K562 (cell line): ENCODE data around the gene OCSTAMP. TPM values are rescaled to one million over a fixed set of nuclear protein-coding genes. Genes with fewer than 3 reads are reported as not detected.

Experiments
- ATAC-seq: fragments of 200-7000 bp; cut with Tn5 transposase; 3 replicates; pipeline ENCODE4 v1.9.1; 2020; ENCODE audit warnings: moderate library complexity
- BruUV-seq: library from RNA; stranded (reverse); fragments of 400-500 nt; replicated peaks from 2 replicates; lab custom pipeline; 2021; lab: Mats Ljungman, UMichigan
- CTCF ChIA-PET: fragments of 300-600 bp; formaldehyde crosslinking; extraction: SDS; loops from one replicate; lab custom pipeline; 2021; ENCODE audit warnings: low intra/inter-chr PET ratio; lab: Yijun Ruan, JAX
- POLR2A ChIA-PET: fragments of 300-600, 350-650 bp; sonication (Branson Sonifier 250); formaldehyde crosslinking; extraction: SDS; loops from one replicate; lab custom pipeline; 2021; ENCODE audit warnings: antibody characterized with exemption, inconsistent platforms; lab: Yijun Ruan, JAX
- DNase-seq, 4 experiments: peaks; one replicate each; pipeline versions ENCODE4 v3.0.0 to v3.0.0-alpha.2; 2011 to 2018; ENCODE audit warnings: low spot score in 3 of 4, mixed read lengths in 3 of 4; ENCODE audit errors: extremely low read depth in 1 of 4
- FAIRE-seq: peaks from 2 replicates; lab custom pipeline; 2011; peaks lifted over from hg19 to GRCh38; lab: Jason Lieb, UNC
- H2AFZ ChIP-seq: 2 replicates; pipeline ENCODE4 v1.6.0; 2011; ENCODE audit warnings: low read depth, low read length, control low read depth, inconsistent platforms
- H3K27ac ChIP-seq: fragments of 200-600 bp; 3 replicates; pipeline ENCODE4 v1.8.0; 2011; ENCODE audit warnings: low read depth, mild to moderate bottlenecking, control low read depth, inconsistent platforms, low read length, moderate library complexity, mixed read lengths; ENCODE audit errors: extremely low read depth
- H3K27me3 ChIP-seq, 2 experiments: fragments of 300-600 bp in 1 of 2; 2 replicates in 1 of 2; 3 replicates in 1 of 2; pipeline versions ENCODE4 v1.6.0 to v1.8.0; 2011; ENCODE audit warnings: inconsistent platforms in 2 of 2, low read length in 2 of 2, mild to moderate bottlenecking in 1 of 2, mixed read lengths in 1 of 2, moderate library complexity in 1 of 2; ENCODE audit not compliant: control insufficient read depth in 2 of 2, insufficient read depth in 2 of 2
- H3K36me3 ChIP-seq: fragments of 300-600 bp; 3 replicates; pipeline ENCODE4 v1.8.0; 2011; ENCODE audit warnings: mild to moderate bottlenecking, low read length, inconsistent platforms; ENCODE audit not compliant: control insufficient read depth, insufficient read depth
- H3K4me1 ChIP-seq, 2 experiments: fragments of 200-600 bp in 1 of 2; replicated peaks in 1 of 2; 2 replicates in 1 of 2; 3 replicates in 1 of 2; pipeline versions ENCODE4 v1.5.1 to v1.8.0; 2011; ENCODE audit warnings: inconsistent platforms in 2 of 2, low read length in 2 of 2, mild to moderate bottlenecking in 1 of 2, mixed read lengths in 1 of 2, moderate library complexity in 1 of 2; ENCODE audit not compliant: control insufficient read depth in 2 of 2, insufficient read depth in 2 of 2
- H3K4me2 ChIP-seq: 2 replicates; pipeline ENCODE4 v1.6.1; 2011; ENCODE audit warnings: low read length, control low read depth, inconsistent platforms, mixed read lengths; ENCODE audit not compliant: insufficient read depth
- H3K4me3 ChIP-seq: fragments of 200-600 bp; sonication (generic), shearing (Covaris generic); 2 replicates; pipeline ENCODE4 v1.5.1; 2016; ENCODE audit warnings: control low read depth, inconsistent platforms
- H3K79me2 ChIP-seq: fragments of 200-600 bp; 3 replicates; pipeline ENCODE4 v1.8.0; 2011; ENCODE audit warnings: low read length, inconsistent platforms; ENCODE audit not compliant: control insufficient read depth, insufficient read depth
- H3K9ac ChIP-seq, 2 experiments: 2 replicates each; pipeline versions ENCODE4 v1.6.0 to v1.6.1; 2011; ENCODE audit warnings: low read depth in 2 of 2, low read length in 2 of 2, control low read depth in 1 of 2, inconsistent platforms in 1 of 2, mild to moderate bottlenecking in 1 of 2, mixed read lengths in 1 of 2; ENCODE audit not compliant: insufficient read depth in 1 of 2
- H3K9me1 ChIP-seq: one replicate; pipeline ENCODE4 v1.6.0; 2011; ENCODE audit warnings: inconsistent platforms, mild to moderate bottlenecking, low read length, moderate library complexity; ENCODE audit not compliant: control insufficient read depth, insufficient read depth
- H3K9me3 ChIP-seq: replicated peaks from 2 replicates; pipeline ENCODE4 v1.5.1; 2011; ENCODE audit warnings: low read depth, low read length, inconsistent platforms; ENCODE audit not compliant: control insufficient read depth, insufficient read depth
- H4K20me1 ChIP-seq: replicated peaks from 2 replicates; pipeline ENCODE4 v1.6.1; 2011; ENCODE audit warnings: low read length, inconsistent platforms, mixed read lengths; ENCODE audit not compliant: control insufficient read depth, insufficient read depth
- ARID1B ChIP-seq: fragments of 450-650 bp; IDR thresholded peaks from 2 replicates; pipeline ENCODE4 v1.6.1; 2016; ENCODE audit warnings: antibody characterized with exemption, mild to moderate bottlenecking, inconsistent platforms
- BACH1 ChIP-seq: fragments of 200-800 bp; sonication (Bioruptor generic); IDR thresholded peaks from 2 replicates; pipeline ENCODE4 v1.6.1; 2016; ENCODE audit warnings: missing genetic modification characterization, missing compliant biosample characterization
- CREB3L1 ChIP-seq: fragments of 450-650 bp; IDR thresholded peaks from 2 replicates; pipeline ENCODE4 v1.6.1; 2014; ENCODE audit warnings: low read depth, mild to moderate bottlenecking, moderate library complexity, borderline replicate concordance
- GATAD2A ChIP-seq: fragments of 450-650 bp; IDR thresholded peaks from 2 replicates; pipeline ENCODE4 v1.6.1; 2017
- HDAC1 ChIP-seq, 2 experiments: fragments of 450-650 bp; IDR thresholded peaks; 2 replicates each; pipeline ENCODE4 v1.6.1; 2016 to 2017; ENCODE audit warnings: inconsistent platforms in 1 of 2, mild to moderate bottlenecking in 1 of 2, moderate library complexity in 1 of 2
- MLX ChIP-seq, 2 experiments: fragments of 450-650 bp in 1 of 2; sonication (generic) in 1 of 2; formaldehyde crosslinking; conservative IDR thresholded peaks; 2 replicates each; pipeline versions ENCODE4 v1.4.0 to v1.8.1; 2020 to 2022; ENCODE audit warnings: mild to moderate bottlenecking in 1 of 2, missing genetic modification reagents in 1 of 2
- NCOA4 ChIP-seq: fragments of 450-650 bp; IDR thresholded peaks from 2 replicates; pipeline ENCODE4 v1.6.1; 2018; ENCODE audit warnings: mild to moderate bottlenecking; ENCODE audit not compliant: partially characterized antibody
- PTTG1 ChIP-seq: fragments of 450-650 bp; IDR thresholded peaks from 2 replicates; pipeline ENCODE4 v1.6.1; 2016; ENCODE audit warnings: low read depth, mild to moderate bottlenecking, missing genetic modification characterization, missing compliant biosample characterization
- SIRT6 ChIP-seq: IDR thresholded peaks from one replicate; pipeline ENCODE4 v1.6.1; 2012; ENCODE audit warnings: low read depth, mild to moderate bottlenecking, control low read depth, inconsistent platforms, low read length, moderate library complexity
- SRSF1 ChIP-seq: fragments of 200-400 bp; formaldehyde crosslinking; IDR thresholded peaks from 2 replicates; pipeline ENCODE4 v1.6.1; 2017; ENCODE audit warnings: mild to moderate bottlenecking, low read depth, low read length, moderate library complexity
- ZBTB12 ChIP-seq: fragments of 250-450 bp; sonication (Bioruptor Pico); IDR thresholded peaks from 2 replicates; pipeline ENCODE4 v1.4.0; 2020
- ZFX ChIP-seq: sonication (generic); formaldehyde crosslinking; IDR thresholded peaks from 2 replicates; pipeline ENCODE4 v1.8.0; 2022; ENCODE audit warnings: mild to moderate bottlenecking, missing genetic modification reagents, moderate library complexity
- ZNF146 ChIP-seq: IDR thresholded peaks from one replicate; pipeline ENCODE4 v1.6.1; 2018; ENCODE audit warnings: missing compliant biosample characterization; ENCODE audit not compliant: unreplicated experiment
- ZNF354B ChIP-seq: fragments of 250-450 bp; sonication (Bioruptor Pico); IDR thresholded peaks from 2 replicates; pipeline ENCODE4 v1.4.0; 2020
- ZNF717 ChIP-seq: fragments of 250-450 bp; sonication (Bioruptor Pico); IDR thresholded peaks from 2 replicates; pipeline ENCODE4 v1.5.0; 2021
- WGBS: fragments of 100-300 bp; shearing (Covaris generic); methylation state at CpG from one replicate; pipeline ENCODE4 v1.1.6; 2016; ENCODE audit warnings: low coverage, mixed read lengths; ENCODE audit not compliant: insufficient coverage; ENCODE audit errors: missing lambda C conversion rate; 5-methylcytosine and 5-hydroxymethylcytosine counted together
- in situ Hi-C: fragments of 300-500 bp; cut with MboI; formaldehyde crosslinking; loops from 4 replicates; pipeline ENCODE4 v1.15.0; 2018; ENCODE audit warnings: inconsistent platforms, mixed read lengths
- intact Hi-C: fragments of 100-400 bp; cut with micrococcal nuclease; formaldehyde crosslinking; loops from 2 replicates; pipeline ENCODE4 v1.14.2; 2022
- polyA plus RNA-seq, 8 experiments: library from polyadenylated mRNA; depleted of rRNA in 4 of 8; stranded (reverse) in 5 of 8; unstranded in 3 of 8; fragments of >200 nt; fragmentation: Nextera tagmentation in 2 of 8; fragmentation: Illumina TruSeq in 1 of 8; extraction: Ambion mirVana in 2 of 8; extraction: Trizol in 1 of 8; gene quantifications; 2 replicates each; pipeline versions ENCODE4 v1.2.1 to v1.2.3, GENCODE V29; 2011 to 2014; ENCODE audit warnings: inconsistent platforms in 1 of 8, missing spikeins in 1 of 8
- total RNA-seq, 7 experiments: library from RNA; depleted of rRNA in 6 of 7; stranded (reverse); fragments of >200 nt in 6 of 7; fragmentation: Illumina TruSeq in 2 of 7; extraction: Trizol in 2 of 7; gene quantifications; 2 replicates each; pipeline versions ENCODE4 v1.2.1 to v1.2.3, GENCODE V29; 2011 to 2021; ENCODE audit warnings: low replicate concordance in 1 of 7

Gene OCSTAMP
- total and polyA plus RNA-seq, 9 of the 15 experiments (the other 6 are each of a cell fraction or from before 2014, with no cell fraction given), result not detected

- Histone ChIP-seq H3K36me3 (no peaks in the 10 kb centered on the region), H3K4me2 (no peak overlapping the region), H3K27me3 (no peaks in the 10 kb centered on the region), H3K4me3 (no peak overlapping the region), H3K27ac (no peak overlapping the region), H3K9ac (no peak overlapping the region), H3K79me2 (no peaks in the 10 kb centered on the region), H4K20me1 (no peaks in the 10 kb centered on the region; the same call in none of the 2 replicates), H3K9me1 (no peaks in the 10 kb centered on the region), H2AFZ (no peak overlapping the region), H3K9me3 (peaks cover 2% of the 10 kb centered on the region; the same call in 1 of the 2 replicates), H3K4me1 (peaks cover 10 to 12% of the 10 kb centered on the region in 2 experiments; a peak in 3 of 5 replicates)
- no TSS peak for BruUV-seq
- CTCF ChIA-PET, result no interaction called here
- intact Hi-C loops (no loop called here), in situ Hi-C loops (no loop called here)
- POLR2A ChIA-PET, result no interaction called here
- no peak for FAIRE-seq
- ATAC-seq, result no peak
- WGBS, result 53% methylated on average over 5 of the region's 5 CpGs
- DNase-seq, result no peak
- no peak for TF ChIP-seq ZNF354B (CRISPR knock-in tag)
- no peak for TF ChIP-seq PTTG1 (tag)
- TF ChIP-seq HDAC1 (IDR thresholded peaks at IDR 0.05), result no peak
- no peak for TF ChIP-seq MLX (CRISPR knock-in tag; conservative IDR thresholded peaks at IDR 0.05)
- no peak for TF ChIP-seq SRSF1
- no peak for TF ChIP-seq SIRT6
- no peak for TF ChIP-seq CREB3L1
- no peak for TF ChIP-seq GATAD2A
- TF ChIP-seq ARID1B, result no peak
- TF ChIP-seq ZBTB12 (CRISPR knock-in tag), result no peak
- no peak for TF ChIP-seq ZFX (CRISPR knock-in tag)
- no peak for TF ChIP-seq NCOA4
- TF ChIP-seq BACH1, result no peak
- no peak for TF ChIP-seq ZNF146 (CRISPR knock-in tag)
- TF ChIP-seq ZNF717 (CRISPR knock-in tag), result no peak
These were observed 20.5 kb upstream of the OCSTAMP start for GRCh38 chr20:46570956-46571355.
